ENCODE data around the gene SLC35B2.

SLC35B2 gene

GRCh38 chr6:44257025-44257752, at the start of gene SLC35B2:
TSS of gene SLC35B2 (minus strand) at chr6:44257528. CDS start at chr6:44257410, 118 bp downstream.
- DNase-seq, result peak; percentile 83 to 90 (median 84)

GRCh38 chr6:44306710-44307109, 49.4 kb upstream of the SLC35B2 start:
- no peak for DNase-seq

- DNase-seq, result no peak
Measured at GRCh38 chr6:44305200-44305725, 47.9 kb upstream of the SLC35B2 start.

- peak; percentile 64 to 74 (median 65) for DNase-seq
Measured at GRCh38 chr6:44304282-44305199, 47.2 kb upstream of the SLC35B2 start.

- DNase-seq, result no peak
Measured at GRCh38 chr6:44303842-44304241, 46.5 kb upstream of the SLC35B2 start.

GRCh38 chr6:44302856-44303255, 45.5 kb upstream of the SLC35B2 start:
- DNase-seq, result no peak

GRCh38 chr6:44301782-44302564, 44.6 kb upstream of the SLC35B2 start:
- no peak for DNase-seq

- no peak for DNase-seq
Measured at GRCh38 chr6:44301106-44301505, 43.8 kb upstream of the SLC35B2 start.

- no peak for DNase-seq
Measured at GRCh38 chr6:44300292-44300823, 43.0 kb upstream of the SLC35B2 start.

GRCh38 chr6:44298864-44299263, 41.5 kb upstream of the SLC35B2 start:
- DNase-seq, result no peak

- DNase-seq, result no peak
Measured at GRCh38 chr6:44298055-44298803, 40.9 kb upstream of the SLC35B2 start.

- DNase-seq, result peak; percentile 43 to 80 (median 63)
Measured at GRCh38 chr6:44297063-44298038, 40.0 kb upstream of the SLC35B2 start.

- DNase-seq, result no peak
Measured at GRCh38 chr6:44294832-44295791, 37.8 kb upstream of the SLC35B2 start.

- DNase-seq, result no peak
Measured at GRCh38 chr6:44292661-44293365, 35.5 kb upstream of the SLC35B2 start.

GRCh38 chr6:44291841-44292240, 34.5 kb upstream of the SLC35B2 start:
- no peak for DNase-seq

- peak in 2 of 3 donors; percentile 29 to 51 for DNase-seq
Measured at GRCh38 chr6:44289726-44290260, 32.5 kb upstream of the SLC35B2 start.

GRCh38 chr6:44286747-44287146, 29.4 kb upstream of the SLC35B2 start:
- no peak for DNase-seq

GRCh38 chr6:44286285-44286565, 28.9 kb upstream of the SLC35B2 start:
- no peak for DNase-seq
